GM18526 (cell line): ENCODE results near the gene MSANTD1.

Experiments used
- POLR2A ChIP-seq: IDR thresholded peaks from 3 replicates; pipeline ENCODE4 v1.6.1; 2011; ENCODE audit not compliant: insufficient read length; ENCODE audit errors: extremely low read depth

The MSANTD1 gene

DNA sequence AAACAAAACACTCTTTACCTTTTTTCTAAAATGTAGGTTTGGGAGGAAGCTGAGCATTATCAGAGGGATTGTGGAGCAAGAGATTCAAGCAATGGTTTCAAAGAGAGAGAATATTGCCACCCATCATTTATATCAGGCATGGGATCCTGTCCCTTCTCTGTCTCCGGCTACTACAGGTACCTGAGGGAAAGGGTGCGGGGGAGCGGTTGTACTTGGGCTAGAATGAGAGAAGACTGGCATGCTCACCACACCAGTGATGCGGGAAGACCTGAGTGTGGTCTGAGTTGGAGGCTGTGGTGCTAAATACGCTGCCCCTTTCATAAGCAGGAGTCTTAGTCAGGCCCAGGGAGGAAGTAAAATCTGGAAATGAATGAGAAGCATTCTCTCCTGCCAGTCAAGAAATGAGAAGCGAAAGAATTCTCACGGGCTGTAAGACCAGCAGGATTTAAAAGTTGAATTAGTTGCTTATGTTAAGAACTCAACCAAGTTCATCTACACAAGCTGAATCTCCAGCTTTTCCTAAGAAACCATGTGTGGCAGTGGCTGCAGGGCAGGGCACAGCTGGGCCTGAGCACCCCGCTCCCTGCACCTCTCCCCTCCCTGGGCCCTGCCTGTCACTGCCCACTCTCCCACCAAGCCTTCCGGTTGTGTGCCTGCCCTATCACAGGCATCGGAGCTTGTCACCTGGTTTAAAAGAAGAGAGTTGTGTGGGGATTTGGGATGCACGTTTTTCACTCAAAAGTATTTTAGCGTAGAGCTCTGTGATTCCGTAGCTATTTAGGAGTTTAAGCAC is 24.8 kb upstream of the MSANTD1 start:
- TF ChIP-seq POLR2A, result no peak

DNA sequence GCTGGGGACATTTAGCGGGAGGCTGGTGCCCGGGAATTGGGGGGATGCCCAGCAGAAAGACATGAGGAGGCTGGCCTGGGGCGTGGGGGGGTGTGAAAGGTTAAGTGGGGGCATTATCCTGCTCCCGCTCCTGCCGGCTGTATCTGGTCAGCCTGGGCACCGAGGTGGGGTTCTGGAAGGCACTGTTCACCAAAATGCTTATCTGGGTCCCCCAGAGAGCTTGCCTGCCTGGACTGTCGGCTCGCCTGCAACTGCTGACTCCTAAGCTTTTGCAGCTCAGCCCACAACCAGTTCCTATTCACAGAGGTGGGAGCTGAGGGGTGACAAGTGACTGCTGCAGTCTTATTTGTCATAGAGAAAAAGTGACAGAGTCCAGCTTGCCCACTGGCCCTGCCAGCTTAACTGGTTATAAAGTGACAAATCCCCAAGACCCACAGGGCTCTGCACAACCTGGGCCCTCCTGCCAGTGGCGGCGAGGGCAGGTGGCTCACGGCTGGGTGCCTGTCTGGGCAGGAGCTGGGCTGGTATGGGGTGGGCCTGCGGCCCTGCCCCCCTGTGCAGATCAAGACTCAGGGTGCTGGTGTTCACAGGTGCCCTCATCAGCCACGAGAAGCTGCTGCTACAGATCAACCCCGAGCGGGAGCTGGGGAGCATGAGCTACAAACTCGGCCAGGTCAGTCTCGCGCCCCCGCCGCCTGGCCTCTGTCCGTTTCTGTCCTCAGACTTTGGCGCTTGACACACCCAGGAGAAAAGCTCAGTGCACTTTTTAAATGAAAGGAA is 23.7 kb upstream of the MSANTD1 start:
- no peak for TF ChIP-seq POLR2A

DNA sequence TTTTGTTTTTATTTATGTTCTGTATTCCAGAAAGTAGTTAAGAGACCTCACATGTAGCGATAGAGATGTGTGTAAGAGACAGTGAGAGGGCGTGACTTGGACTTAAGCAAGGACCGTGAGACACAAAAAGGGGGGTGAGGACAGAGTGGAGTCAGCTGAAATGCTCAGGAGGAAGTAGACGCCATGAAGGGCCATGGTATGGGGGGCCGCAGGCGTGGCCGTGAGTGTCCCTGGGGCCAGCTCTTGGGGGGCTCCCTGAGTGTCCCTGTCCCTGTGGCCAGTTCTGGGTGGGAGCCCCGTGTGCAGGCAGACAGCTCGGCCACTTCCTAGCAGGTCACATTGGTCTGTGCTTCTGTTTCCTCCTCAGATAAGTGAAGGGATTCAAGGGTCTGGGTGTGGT is 23.0 kb upstream of the MSANTD1 start:
- no peak for TF ChIP-seq POLR2A

DNA sequence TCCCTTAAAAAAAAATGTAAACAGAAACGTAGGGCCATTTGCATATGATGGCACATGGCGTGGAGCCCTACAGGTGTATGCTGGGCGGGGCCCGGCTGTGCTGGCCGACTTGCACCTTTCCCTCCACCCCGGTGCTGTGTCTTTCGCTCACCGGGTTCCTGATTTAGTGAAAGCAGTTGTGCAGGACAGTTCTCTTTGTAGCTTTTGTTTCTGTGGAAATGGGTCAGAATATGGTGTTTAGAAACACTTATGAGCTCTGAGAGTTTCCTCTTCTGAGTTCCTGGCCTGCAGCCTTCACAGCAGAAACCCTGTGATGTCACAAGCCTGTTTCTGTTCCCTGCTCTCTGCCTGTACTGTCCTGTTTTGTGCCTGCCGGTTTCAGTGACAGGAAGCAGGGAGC is 22.5 kb upstream of the MSANTD1 start:
- TF ChIP-seq POLR2A, result no peak

DNA sequence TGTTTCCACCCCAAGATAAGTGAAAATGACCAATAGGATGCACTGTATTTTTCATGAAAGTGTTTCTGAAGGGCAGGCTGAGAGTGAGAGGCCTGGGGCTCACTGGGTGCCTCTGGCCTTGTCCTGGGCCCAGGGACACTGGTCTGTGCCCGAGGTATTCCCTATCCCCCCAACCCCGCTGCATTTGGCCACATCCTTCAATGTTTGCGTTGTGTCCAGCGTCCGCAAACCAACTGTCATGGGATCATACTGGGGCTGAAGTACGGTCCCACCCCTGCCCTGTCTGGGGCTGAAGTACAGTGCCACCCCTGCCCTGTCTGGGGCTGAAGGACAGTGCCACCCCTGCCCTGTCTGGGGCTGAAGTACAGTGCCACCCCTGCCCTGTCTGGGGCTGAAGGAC is 22.0 kb upstream of the MSANTD1 start:
- no peak for TF ChIP-seq POLR2A

DNA sequence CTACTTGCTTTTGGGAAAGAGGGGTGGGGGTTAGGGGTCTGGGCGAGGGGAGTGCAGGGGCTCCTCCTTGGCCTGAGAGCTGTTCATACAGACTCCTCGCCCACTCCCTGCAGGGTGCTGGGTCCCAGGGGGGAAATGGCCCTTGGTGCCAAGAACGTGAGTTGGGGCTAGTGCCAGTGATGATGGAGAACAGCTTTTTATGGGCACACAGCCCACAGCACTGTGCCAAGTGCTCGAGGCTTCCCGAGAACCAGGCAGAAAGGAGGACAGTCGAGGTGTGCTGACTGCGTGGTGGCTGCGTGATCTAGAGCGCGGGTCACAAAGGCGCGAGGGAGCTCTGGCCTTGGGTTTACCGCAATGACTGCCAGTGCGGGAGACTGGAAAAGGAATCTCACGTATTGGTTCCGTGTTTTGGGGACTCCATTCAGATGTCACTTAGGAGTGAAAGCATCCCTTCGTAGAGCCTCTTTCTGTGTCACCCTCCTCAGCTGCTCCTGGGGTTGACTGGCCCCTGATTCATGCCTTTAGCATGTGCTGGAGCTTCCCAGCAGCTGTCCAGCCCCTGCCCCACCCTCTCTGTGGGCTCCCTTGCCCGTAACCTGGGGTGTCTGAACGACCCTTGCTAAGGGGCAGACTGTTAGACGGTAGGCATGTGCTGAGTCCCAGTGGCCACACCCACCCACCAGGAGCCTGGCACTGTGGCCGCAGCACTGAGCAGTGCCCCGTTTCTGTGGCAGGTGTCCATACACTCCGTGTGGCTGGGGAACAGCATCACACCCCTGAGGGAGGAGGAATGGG is 20.9 kb upstream of the MSANTD1 start:
- TF ChIP-seq POLR2A, result no peak

DNA sequence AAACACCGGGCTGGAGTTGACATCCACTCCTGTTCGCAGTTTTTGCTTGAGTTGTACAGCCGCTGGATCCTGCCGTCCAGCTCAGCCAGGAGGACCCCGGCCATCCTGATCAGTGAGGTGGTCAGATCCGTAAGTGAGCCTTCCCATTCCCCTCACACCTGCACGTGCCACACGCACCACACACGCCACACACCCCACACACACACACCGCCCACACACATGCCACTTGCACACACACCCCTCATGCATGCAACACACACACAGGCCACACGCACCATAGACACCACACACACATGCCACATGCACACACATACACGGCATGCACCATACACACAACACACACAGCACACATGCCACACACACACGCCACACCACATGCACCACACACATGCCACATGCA is 20.1 kb upstream of the MSANTD1 start:
- no peak for TF ChIP-seq POLR2A

DNA sequence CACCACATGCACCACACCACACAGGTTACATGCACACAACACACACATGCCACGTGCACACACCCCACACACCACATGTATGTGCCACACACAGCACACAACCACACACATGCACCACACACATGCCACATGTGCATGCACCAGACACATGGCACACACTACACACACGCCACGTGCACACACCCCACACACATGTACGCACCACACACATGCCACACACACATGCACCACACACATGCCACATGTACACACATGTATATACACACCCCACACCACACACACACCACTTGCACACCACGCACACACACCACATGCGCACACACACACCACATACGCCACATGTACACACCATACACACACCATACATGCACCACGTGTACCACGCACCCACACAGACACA is 19.6 kb upstream of the MSANTD1 start:
- no peak for TF ChIP-seq POLR2A

DNA sequence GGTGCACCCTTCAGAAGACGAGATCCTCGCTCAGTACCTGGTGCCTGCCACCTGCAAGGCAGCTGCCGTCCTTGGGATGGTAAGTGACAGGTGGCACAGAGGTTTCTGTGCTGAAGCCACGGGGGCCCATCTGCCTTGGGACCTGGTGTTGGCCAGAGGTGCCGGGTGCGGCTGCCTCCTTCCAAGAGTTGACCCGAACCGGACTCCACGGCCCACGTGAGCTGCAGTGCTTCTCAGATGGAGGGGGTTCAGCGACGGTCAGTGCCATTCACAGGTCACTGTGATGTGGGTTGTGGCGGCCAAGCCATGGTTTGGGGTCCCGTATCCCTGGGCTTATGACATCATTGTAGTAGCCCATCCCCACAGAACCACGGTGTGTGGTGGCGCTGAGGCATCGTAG is 19.0 kb upstream of the MSANTD1 start:
- TF ChIP-seq POLR2A, result no peak

DNA sequence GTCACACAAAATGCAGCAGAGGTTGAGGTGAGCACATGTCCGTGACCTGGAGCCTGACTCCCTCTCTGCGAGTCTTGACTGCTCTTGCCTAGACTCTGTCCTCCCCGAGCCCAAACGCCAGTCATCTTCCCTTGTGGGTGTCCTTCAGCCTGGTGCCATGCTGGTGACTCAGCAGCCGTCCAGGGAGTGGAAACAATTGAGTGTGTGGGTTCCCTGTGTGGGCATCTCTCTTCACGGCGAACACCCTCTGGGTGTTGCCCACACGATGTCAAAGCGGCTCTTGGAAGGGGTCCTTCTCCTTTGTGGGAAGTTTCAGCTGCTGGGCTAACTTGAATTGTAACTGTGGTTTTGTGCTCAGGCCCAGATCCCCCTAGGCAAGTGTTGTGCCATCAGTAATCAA is 17.5 kb upstream of the MSANTD1 start:
- TF ChIP-seq POLR2A, result no peak

DNA sequence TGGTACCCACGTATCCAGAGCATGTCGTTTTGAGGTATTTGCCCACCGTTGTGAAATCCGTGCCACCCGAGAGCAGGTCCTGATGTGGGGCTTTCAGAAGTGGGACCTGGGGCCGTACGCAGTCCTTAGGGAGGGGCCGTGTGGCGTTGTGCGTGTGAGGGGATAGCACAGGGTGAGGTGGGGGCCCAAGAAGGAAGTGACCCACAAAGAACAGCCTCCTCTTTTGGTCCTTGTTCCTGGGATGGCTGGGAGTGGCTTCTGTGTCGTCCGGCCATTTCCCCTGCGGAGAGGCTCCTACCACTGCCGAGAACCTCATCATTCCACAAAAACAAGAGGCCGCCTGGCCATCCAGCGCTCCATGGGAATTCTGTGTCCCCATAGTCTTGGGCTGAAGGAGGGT is 17.0 kb upstream of the MSANTD1 start:
- no peak for TF ChIP-seq POLR2A

DNA sequence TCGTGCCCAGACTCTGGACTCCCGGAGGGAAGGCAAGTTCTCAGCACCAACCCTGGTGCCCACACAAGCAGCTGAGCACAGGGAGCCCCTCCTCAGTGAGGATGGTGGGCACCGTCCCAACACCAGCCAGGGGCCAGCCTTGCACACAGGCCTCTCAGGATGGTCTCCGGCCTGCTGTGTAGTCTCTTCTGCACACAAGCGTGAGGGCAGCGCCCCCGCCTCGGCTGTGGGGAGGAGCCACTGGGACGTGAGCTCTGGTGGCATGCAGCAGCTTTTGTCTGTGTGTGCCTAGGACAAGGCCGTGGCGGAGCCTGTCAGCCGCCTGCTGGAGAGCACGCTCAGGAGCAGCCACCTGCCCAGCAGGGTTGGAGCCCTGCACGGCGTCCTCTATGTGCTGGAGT is 16.1 kb upstream of the MSANTD1 start:
- no peak for TF ChIP-seq POLR2A

DNA sequence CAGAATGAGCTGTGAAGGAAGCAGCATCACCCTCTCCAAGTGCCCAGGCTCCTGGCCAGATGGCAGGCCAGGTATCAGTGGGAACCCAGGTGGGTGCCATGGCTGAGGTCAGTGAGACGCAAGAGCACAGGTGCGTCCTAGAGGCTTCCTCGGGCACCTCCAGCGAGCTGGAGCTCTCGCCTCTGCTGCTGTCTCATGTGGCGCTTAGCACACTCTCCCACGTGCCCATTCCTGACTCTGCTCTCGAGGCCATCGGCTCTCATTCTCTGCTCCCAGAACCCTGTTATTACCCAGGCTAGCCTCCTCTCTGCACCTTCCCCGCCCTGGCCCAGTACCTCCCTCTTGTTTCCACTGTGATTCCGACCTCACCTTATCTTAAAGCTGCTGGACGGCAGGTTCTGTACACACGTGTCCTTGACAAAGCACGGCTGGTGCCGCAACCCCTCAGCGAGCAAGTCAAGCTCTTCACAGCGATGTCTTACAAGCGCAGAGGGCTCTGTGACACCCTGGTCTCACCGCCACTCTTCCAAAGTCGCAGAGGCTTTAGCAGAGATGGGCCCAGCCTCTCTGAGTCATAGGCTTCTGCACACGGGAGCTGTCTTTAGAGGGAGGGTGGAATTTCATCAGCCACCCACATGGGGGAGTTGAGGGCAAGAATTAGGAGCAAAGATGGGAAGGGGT is 15.4 kb upstream of the MSANTD1 start:
- TF ChIP-seq POLR2A, result no peak

DNA sequence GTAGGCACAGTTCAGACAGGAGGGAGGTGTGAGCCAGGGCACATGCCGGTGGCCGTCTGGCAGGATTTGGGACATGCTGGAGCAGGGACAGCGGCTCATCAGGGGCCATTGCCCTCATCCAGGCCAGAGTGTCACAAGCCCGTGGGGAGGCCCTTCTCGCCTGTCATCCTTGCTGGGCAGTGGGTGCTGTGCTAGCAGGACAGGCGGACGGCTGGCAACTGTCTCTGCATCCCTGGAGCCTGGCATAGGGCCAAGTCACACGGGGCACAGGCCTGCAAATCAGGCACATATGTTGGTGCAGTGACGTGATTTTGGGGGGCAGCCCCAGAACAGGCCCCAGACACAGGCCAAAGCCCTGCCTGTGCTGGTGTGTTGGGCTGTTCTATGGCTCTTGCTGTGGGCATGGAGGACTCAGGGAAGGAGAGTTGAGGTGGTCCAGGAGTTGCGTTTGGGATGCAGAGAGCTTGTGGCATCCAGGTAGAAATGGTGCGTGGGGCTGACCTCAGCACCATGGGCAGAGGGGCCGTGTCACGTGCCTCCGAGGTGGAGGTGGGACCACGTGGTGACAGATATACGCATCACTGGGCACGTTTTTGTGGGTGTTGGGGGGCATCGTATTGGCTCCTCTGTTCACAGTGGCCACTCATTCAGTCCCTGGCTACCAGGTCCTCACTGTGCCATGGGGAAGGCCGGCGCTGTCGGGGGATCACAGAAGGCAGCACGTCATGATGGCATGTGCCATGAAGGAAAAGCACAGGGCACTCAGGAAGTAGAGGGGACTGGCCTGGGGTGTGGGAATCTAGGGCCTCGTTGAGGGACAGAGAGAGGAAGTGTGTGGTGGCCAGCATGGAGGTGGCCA is 14.6 kb upstream of the MSANTD1 start:
- TF ChIP-seq POLR2A, result no peak
